ENCODE data around the gene STRADA. TPM values are rescaled to one million over a fixed set of nuclear protein-coding genes. Genes with fewer than 3 reads are reported as not detected.

STRADA gene
- total RNA-seq, 1 donor from 2014 or later: 3.2 TPM

GRCh38 chr17:63672856-63673255 is 68.7 kb downstream of the STRADA start:
- intact Hi-C loops (cut with DNase I): no loop called here
- H3K27ac ChIP-seq: peak overlapping the region in 1 of 2 donors; percentile 7

GRCh38 chr17:63665527-63666214 is 75.9 kb downstream of the STRADA start:
- H3K4me3 ChIP-seq: no peak overlapping the region
- no peaks in the 10 kb centered on the region for H3K9me3 ChIP-seq
- no peaks in the 10 kb centered on the region for H3K27me3 ChIP-seq
- peaks cover 53 to 75% of the 10 kb centered on the region in 2 donors for H3K36me3 ChIP-seq
- H3K27ac ChIP-seq: no peak overlapping the region
- no peak for TF ChIP-seq CTCF (IDR thresholded peaks at IDR 0.05)
- intact Hi-C loops (cut with DNase I): no loop called here
- H3K4me1 ChIP-seq: no peaks in the 10 kb centered on the region
- no peak for DNase-seq (ENCODE audit: low spot score in 2 of 2)

More at GRCh38 chr17:63672856-63673255, 68.7 kb downstream of the STRADA start:
- no peaks in the 10 kb centered on the region for H3K9me3 ChIP-seq
- no peaks in the 10 kb centered on the region for H3K27me3 ChIP-seq
- H3K4me1 ChIP-seq: peaks cover 9 to 26% of the 10 kb centered on the region in 2 donors
- no peak for DNase-seq (ENCODE audit: low spot score in 2 of 2)
- H3K36me3 ChIP-seq: peaks cover 21 to 29% of the 10 kb centered on the region in 2 donors
- no peak overlapping the region for H3K4me3 ChIP-seq
- TF ChIP-seq CTCF (IDR thresholded peaks at IDR 0.05): no peak

GRCh38 chr17:63659850-63660249 is 81.7 kb downstream of the STRADA start:
- Histone ChIP-seq H3K36me3 (peaks cover 42 to 77% of the 10 kb centered on the region in 2 donors), H3K4me1 (no peaks in the 10 kb centered on the region), H3K27me3 (no peaks in the 10 kb centered on the region), H3K27ac (no peak overlapping the region), H3K9me3 (no peaks in the 10 kb centered on the region), H3K4me3 (no peak overlapping the region)
- DNase-seq (ENCODE audit: low spot score in 2 of 2): no peak
- no peak for TF ChIP-seq CTCF (IDR thresholded peaks at IDR 0.05)
- intact Hi-C loops (cut with DNase I): no loop called here

GRCh38 chr17:63658366-63658765 is 83.2 kb downstream of the STRADA start:
- Histone ChIP-seq H3K4me3 (no peak overlapping the region), H3K27me3 (no peaks in the 10 kb centered on the region), H3K27ac (no peak overlapping the region), H3K36me3 (peaks cover 52 to 80% of the 10 kb centered on the region in 2 donors), H3K4me1 (no peaks in the 10 kb centered on the region), H3K9me3 (no peaks in the 10 kb centered on the region)
- no peak for TF ChIP-seq CTCF (IDR thresholded peaks at IDR 0.05)
- no peak for DNase-seq (ENCODE audit: low spot score in 2 of 2)
- intact Hi-C loops (cut with DNase I): no loop called here

- Histone ChIP-seq H3K4me1 (no peaks in the 10 kb centered on the region), H3K36me3 (peaks cover 52 to 86% of the 10 kb centered on the region in 2 donors), H3K4me3 (no peak overlapping the region), H3K27me3 (no peaks in the 10 kb centered on the region), H3K27ac (no peak overlapping the region), H3K9me3 (no peaks in the 10 kb centered on the region)
- intact Hi-C loops (cut with DNase I): no loop called here
- DNase-seq (ENCODE audit: low spot score in 2 of 2): no peak
- no peak for TF ChIP-seq CTCF (IDR thresholded peaks at IDR 0.05)
These were observed 83.8 kb downstream of the STRADA start for GRCh38 chr17:63657786-63658185.

Data from ascending aorta (tissue), 2 donors.